Neural cell (in vitro differentiated cells): Measurements from ENCODE around the gene EHMT1.

ENCODE experiments used
- CTCF ChIP-seq: fragments of 450-650 bp; IDR thresholded peaks from 2 replicates; pipeline ENCODE4 v1.5.1; 2014; ENCODE audit warnings: antibody characterized with exemption, mild to moderate bottlenecking, moderate library complexity; ENCODE audit not compliant: poor library complexity, severe bottlenecking
- EP300 ChIP-seq: fragments of 450-650 bp; conservative IDR thresholded peaks from 2 replicates; pipeline ENCODE4 v1.6.1; 2014; ENCODE audit warnings: antibody characterized with exemption, mild to moderate bottlenecking, moderate library complexity; ENCODE audit not compliant: poor library complexity, severe bottlenecking
- EZH2 ChIP-seq: fragments of 200-600, 300-800 bp; shearing (Covaris generic), sonication (generic); IDR thresholded peaks from 2 replicates; pipeline ENCODE4 v1.6.1; 2014; ENCODE audit warnings: antibody characterized with exemption, low read length, borderline replicate concordance, mild to moderate bottlenecking; ENCODE audit not compliant: insufficient read depth, poor library complexity, severe bottlenecking
- POLR2AphosphoS5 ChIP-seq: IDR thresholded peaks from 2 replicates; pipeline ENCODE4 v1.6.1; 2012
- RAD21 ChIP-seq: fragments of 450-650 bp; conservative IDR thresholded peaks from 2 replicates; pipeline ENCODE4 v1.6.1; 2014; ENCODE audit warnings: antibody characterized with exemption, mild to moderate bottlenecking, moderate library complexity
- SMC3 ChIP-seq: fragments of 450-650 bp; conservative IDR thresholded peaks from 2 replicates; pipeline ENCODE4 v1.6.1; 2014; ENCODE audit warnings: antibody characterized with exemption, mild to moderate bottlenecking, moderate library complexity; ENCODE audit not compliant: poor library complexity

- TF ChIP-seq CTCF (no peak), RAD21 (no peak), EZH2 (no peak), POLR2AphosphoS5 (no peak), SMC3 (no peak), EP300 (no peak)
Observed at GRCh38 chr9:137750007-137750406, 131.2 kb downstream of the EHMT1 start.
